Caki2 (cell line): ENCODE measurements around the gene KCNK10. TPM values are rescaled to one million over a fixed set of nuclear protein-coding genes. Genes with fewer than 3 reads are reported as not detected.

Experiments
- DNase-seq: peaks from one replicate; pipeline ENCODE4 v3.0.0-alpha.2; 2015; ENCODE audit warnings: low read depth
- in situ Hi-C: cut with HindIII; loops from 2 replicates; pipeline ENCODE4 v1.10.0; 2016; ENCODE audit warnings: low sequenced_read_pairs, low pct_unique_long_range_greater_than_20kb, mixed read lengths
- total RNA-seq: library from RNA; depleted of rRNA; stranded (reverse); fragments of >200 nt; shearing (Covaris generic); gene quantifications from 2 replicates; pipeline ENCODE4 v1.2.3, GENCODE V29; 2014; ENCODE audit warnings: low replicate concordance

KCNK10 gene
- total RNA-seq, 1 experiment from 2014 or later, result not detected

DNA sequence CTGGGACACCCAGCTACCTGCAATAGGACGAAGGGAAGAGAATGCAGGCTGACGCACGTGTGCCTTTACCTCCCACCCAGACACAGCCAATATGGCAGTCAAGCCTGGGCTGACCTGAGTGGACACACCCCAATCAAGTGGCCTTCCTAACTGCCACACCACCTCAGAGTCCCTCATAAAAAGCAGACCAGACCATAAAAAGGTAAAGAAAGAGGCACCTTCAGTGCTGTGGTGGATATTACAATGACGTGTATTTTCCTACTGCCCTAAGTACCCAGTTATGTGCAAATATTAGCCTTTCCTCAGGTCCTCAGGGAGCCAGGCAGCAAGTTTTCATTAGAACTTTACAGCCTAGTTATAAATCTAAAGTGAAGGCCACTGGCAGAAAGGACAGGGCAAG lies 75.8 kb downstream of the KCNK10 start:
- in situ Hi-C loops, result no loop called here
- no peak for DNase-seq

DNA sequence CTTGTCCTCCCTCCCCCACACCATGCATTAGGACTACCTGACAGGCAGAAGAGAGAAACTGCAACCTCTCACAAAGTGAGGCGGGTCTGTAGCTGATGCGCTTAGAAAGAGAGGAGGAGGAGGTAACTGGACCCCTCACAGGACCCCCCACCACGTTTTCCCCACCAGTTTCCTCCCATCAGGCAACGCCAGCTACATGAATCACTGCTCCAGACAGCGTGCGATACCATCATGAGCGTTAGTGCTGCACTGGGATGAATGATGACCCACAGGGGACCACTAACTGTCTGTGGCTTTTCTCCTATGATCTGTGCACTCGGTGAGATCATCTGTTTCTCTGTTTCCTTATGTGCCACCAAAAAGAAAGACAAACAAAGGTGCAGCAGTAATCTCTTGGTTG lies 77.7 kb downstream of the KCNK10 start:
- DNase-seq, result no peak
- in situ Hi-C loops, result no loop called here

DNA sequence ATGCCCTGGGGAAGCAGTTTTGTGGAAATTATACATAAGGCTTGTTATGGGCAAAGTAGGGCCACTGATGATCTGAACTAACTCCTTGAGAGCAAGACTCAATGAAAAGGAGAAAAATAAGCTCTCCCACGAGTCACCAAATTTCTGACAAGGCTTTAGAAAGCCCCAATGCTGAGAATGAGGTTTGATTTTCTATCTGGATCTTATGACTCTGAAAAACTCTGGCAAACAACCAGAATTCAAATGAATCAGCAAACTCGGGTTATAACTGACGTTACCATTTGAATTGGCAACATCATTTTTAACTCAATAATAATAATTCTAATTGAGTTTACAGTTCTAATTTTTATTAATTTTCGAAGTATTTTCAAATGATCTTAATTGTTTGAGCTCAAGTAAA lies 79.1 kb downstream of the KCNK10 start:
- in situ Hi-C loops, result no loop called here

DNA sequence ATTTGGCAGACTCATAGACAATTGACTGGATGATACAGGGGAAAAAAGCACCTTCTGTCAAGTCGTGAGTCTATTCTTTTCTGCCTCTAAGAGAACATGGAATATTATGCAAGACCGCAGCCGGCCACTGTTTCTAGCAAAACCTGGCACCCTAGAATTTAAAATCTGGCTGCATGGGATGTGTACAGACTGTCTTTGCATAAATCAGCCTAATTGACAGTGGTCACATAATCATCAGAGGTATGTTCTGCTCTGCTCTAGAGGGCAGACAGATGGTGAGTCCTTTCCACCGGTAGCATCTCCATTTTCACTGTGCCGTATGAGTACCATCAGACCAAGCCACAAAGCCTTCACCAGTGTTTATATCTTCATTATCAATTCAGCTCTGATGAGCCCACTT lies 80.6 kb downstream of the KCNK10 start:
- DNase-seq, result no peak
- in situ Hi-C loops, result no loop called here

More for the DNA sequence above, 79.1 kb downstream of the KCNK10 start:
- no peak for DNase-seq

DNA sequence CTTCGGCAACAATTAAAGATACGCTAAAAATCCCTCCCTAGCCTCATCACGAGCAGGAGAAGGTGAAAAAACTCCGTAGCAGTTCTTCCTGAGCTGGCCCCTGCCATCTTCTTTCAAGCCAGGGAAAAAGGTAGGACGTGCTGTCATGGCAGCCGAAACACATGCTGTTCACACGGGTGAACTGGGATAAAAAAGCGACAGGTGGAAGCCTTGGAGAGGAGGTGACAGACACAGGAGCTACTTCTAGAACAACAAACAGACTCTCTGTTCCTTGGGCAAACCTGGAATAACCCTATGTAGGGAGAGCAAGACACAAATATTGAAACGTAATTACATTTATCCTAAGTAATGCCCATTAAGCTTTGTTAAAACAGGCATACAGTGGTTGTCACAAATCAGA lies 81.3 kb downstream of the KCNK10 start:
- no peak for DNase-seq
- in situ Hi-C loops, result no loop called here

DNA sequence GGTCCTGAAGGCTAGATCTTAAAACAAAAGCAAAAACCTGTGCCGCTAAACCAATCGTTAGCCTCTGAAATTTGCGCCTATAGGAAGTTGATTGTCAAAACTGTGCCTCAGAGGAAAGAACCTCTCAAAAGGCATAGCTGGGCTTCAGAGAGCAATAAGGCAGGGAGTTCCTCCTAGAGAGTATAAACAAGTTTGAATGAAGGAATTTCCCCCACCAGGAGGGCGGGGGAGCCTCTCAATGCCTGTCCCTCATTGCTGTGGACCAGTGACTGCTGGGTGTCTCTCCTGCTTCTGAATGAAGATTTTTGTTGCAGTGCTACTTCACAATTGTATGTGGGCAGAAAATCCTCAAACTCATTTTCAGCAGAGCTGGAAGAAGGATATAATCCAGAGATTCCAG lies 88.6 kb downstream of the KCNK10 start:
- DNase-seq, result no peak
- in situ Hi-C loops, result no loop called here

DNA sequence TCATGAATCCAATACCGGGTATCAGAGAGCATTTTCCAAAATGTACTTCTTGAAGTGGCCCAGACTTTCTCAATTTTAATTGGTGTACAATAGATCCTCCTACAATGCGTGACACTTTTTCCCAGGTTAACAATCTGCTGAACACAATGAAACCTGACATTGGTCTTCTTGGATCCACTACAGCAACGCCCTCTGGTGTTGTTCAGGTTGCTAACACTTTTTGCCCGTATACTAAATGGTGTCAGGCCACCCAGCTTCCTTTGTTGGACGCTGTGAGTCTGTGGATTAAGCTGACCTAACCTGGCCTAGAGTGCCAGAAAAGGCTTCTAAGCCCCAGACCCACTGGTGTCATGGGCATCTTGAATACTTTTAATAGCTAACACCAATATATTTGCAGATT lies 89.2 kb downstream of the KCNK10 start:
- in situ Hi-C loops, result no loop called here
- no peak for DNase-seq

DNA sequence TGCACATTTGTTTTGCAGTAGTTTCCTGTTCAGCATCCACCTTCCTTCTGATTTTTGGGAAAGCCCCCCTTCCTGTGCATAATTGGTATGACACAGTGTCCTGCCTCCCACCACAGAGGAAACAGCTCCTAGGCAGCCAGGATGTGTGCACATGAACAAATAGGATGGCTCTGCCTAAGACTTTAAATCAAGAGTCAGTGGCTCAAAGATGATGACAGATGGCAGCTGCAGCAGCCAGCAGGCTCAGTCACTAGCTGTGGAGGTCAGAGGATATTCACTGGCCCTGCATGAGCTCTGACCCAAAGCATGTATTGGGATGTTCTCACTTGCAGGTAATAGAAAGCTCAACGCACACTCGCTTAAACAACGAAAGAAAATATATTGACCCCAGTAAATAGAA lies 90.3 kb downstream of the KCNK10 start:
- in situ Hi-C loops, result no loop called here
- no peak for DNase-seq

DNA sequence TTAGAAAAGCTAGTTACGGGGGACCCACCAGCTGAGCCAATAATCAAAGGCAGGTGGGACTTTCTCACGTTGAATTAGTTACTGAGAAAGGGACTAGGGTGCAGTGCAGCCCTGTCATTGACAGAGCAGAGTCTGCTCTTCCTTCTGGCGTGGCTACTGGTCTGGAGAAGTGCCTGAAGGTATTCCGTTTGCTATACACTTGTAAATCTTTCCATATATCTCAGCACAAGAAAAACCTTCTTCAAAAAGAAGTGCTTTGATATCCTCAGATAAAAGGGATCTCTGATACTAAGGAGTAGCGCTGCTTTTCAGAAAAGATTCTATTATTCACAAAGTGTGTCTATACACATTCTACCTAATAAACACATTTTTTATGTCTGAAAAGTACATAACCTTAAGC lies 91.5 kb downstream of the KCNK10 start:
- in situ Hi-C loops, result no loop called here
- no peak for DNase-seq

DNA sequence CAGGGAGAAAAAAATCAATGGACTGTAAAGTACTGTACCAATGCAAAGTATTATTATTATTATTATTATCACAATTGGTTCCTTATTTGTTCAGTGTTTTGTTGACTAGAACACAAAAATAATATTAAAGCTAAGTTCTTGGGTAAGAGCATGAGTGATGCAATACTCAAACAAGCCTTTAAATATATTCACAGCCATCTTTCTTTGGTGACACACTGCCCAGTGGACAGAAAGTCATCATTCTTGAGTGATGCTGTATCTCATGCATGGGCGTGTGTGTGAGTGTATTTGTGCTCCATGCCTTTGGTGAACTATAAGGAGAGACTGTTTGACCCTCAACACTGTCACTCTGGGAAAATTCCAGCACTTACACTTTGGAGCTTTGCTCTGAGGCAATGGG lies 93.6 kb downstream of the KCNK10 start:
- in situ Hi-C loops, result no loop called here
- no peak for DNase-seq

DNA sequence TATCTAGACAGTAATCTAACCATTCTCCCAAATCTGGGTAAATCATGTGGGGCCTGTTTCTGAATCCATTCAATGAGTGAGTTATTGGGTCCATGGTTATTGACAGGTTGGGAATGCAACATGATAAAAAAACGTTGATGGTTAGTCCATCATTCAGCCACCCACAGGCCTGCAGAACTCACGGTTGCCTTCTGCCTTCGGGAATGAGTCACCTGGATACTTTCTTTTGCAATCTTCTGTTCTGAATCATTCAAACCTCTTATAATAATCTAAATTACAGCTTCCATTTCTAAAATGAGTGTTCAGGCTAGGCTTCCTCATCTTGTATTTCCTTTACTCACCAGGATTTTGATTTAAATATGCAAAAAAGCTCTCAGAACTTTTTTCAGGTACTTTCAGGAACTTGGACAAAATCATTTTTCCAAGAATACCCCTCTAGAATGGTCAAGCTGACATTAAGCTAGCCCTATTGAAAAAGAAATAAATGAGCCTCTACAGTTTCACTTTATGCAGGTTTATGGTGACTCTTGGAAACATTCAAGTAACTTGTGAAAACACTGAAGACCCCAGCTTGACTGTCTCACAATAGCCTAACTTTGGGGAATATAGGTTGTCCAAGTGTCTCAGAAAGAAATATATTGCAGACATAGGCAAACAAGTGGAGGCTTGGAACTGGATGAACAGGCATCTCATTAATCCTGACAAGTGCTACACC lies 94.4 kb downstream of the KCNK10 start:
- in situ Hi-C loops, result no loop called here
- no peak for DNase-seq

DNA sequence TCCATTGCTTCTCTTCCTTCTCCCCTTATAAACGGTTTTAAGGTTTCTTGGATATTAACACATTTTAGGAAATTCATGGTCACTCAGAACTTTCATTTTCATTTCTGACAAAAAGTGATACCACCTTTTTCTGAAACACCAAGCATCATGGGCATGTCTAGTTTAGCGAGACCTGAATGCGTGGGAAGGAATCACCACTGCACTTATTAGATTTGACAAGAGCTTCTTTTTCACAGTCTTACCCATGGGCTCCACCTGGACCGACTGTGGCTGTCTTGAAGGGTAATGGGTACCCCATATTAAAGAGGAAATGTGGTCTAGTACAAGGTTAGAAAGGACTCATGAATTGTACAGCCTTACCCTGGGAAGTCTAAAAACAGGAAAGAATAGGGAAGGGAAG lies 95.4 kb downstream of the KCNK10 start:
- no peak for DNase-seq
- in situ Hi-C loops, result no loop called here

DNA sequence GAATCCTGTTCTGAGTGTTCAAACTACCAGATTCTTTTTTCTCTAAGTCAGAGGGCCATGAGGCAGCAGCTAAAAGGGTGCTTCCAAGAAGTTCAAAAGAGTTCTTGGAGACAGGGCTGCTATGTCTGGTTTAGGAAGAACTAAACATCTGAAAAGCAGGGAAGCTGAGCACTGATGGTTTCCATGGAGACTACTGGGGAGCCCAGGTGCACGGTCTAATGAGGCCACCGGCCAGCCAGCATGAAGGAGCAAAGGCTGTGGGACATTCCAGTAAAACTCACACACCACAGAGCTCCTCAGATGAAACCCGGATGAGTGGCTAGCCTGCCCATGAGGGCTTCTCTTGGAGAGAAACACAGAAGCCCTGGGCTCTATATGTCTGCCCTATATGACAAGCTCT lies 97.3 kb downstream of the KCNK10 start:
- no peak for DNase-seq
- in situ Hi-C loops, result no loop called here

DNA sequence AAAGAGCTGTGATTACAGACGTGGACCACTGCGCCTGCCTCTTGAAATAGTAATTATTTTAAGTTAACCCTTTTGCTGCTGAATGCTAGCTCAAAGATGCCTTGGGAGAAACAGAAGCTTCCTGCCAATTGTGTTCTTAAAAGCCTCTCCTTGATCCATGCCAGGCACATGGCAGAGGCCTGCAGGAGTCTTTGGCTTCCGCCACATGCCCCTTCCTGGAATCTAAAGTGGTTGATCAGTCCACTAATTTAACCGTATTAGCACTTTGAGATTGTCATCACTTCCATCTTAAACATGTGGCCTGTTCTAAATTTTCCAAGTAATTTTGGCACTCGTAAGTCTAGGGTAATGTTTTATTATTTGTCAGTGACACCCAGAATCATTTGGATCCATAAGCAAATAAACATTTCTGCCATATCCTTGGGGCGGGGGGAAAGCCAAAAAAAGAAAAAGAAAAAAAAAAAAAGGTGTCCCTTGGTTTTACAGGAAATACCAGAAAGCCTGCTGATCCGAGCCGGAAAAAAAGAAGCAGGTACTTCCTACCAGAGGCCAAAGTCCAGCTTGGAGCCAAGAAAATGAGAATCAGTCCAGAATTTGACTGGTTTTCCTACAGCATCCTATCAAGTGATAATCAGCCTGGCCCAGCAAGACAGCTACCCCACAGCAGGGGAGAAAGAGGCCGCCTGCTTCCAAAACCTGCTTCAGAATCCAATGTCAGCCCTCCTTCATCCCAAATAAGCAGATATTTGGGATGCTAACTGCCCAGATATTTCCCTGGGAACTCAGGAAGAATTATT lies 104.8 kb downstream of the KCNK10 start:
- DNase-seq, result no peak
- in situ Hi-C loops, result no loop called here

DNA sequence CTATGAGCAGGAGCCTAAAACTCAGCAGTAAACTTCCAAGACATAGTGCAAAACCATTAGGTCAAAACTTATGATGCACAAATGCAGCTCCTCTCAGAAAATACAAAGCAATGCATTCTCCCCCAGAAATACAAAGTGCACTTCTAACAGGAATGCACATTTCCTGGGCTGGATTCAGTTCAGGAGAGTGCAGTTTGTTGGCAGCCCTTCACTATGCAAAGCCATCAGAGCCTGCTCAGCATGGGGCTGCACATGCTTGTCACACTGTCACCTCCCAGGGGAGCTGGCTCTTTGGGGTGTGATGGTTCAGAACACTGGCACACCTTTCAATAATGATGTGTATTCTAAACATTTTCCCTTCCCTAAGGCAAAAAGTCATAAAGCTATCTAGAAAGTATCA lies 110.4 kb downstream of the KCNK10 start:
- no peak for DNase-seq
- in situ Hi-C loops, result no loop called here

DNA sequence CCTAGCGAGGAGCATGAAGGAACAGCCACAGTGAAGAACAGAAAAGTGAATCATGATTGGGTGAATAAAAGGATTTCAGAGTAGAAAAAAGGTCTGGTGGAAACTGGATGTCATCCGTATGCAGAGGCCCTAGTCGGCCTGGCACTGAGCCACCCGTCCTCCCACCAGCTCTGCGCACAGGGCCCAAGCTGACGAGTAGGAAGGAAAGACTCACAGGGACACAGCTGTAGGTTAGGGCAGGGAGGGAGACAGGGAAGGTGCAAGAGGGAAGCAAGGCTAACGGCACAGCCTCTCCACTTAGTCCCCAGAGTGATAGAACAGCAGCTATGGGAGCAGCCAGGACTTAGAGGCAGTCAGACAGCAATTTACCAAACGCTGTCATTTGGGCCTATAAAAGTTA lies 112.6 kb downstream of the KCNK10 start:
- in situ Hi-C loops, result no loop called here
- DNase-seq, result no peak

DNA sequence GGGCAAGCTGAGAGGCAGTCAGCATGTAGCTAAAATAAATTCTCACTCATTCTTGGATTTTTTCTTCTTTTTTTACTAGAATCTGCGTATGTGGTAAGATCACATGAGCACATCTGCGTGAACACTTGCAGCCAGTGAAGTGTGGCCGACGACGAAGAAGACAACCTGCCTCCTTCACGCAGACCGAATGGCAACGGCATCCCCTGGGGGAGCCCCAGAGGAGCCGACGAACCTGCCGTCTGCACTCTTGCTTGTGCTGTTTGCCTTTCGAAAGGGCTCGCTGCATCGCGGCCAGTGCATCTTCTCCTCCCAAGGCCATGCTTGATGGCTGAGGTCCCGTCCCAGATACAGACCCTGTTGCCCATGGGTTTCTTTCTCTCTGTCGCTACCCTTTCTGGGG lies 113.8 kb downstream of the KCNK10 start:
- in situ Hi-C loops, result no loop called here
- DNase-seq, result no peak

DNA sequence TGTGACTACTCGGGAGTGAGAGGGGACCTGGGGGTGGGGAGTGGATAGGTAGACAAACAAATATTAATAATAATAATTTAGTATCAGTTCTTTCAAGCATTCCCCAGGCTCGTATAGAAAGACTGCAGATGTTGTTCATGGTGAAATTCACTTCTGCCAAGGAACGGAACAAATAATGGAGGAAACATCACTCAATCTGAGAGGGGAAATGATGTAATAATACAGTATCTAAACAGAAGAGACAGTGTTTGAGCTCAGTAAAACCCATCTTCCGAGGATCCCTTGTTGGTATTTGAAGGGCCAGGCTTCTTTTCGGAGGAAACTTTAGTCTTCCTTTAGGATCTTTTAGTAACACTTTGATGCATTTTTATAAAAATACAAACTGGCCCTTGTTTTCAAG lies 114.2 kb downstream of the KCNK10 start:
- DNase-seq, result no peak
- in situ Hi-C loops, result no loop called here

DNA sequence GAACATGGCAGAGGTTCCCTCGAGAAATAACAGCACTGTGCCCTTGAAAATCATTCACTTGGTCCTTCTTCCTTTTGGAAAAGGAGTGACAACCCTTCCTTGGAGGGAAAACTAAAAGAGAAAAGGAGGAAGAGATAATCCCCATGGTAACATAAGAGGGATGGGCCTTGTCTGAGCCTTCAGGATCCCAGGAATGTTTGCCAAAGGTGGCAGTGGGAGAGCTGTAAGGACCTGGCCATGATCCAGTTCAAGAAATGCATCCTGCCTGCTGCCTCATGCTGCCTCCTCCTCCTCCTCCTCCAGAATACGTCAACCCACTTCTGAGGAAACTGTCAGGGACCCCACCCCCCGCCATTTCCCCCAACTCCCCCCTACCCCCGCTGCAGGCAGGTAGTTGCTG lies 118.8 kb downstream of the KCNK10 start:
- in situ Hi-C loops, result no loop called here
- DNase-seq, result no peak

DNA sequence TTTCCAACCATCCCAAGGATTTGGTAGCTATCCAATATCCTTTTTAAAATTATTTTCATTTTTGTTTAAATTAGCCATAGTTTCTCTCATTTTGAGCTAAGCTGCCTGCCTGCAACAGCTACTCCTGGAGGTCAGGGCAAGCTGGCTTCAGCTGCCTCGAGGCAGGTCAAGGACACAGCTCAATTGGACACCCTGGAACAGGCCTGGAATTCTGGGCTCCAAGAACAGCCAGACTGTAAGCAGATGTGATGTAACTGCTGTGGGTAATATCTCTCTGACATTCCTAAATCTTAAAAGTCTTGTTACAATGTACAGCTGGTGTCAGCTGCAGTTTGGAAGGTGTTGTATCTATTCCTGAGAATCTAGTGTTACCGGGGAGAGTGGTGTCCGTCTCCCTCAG lies 119.8 kb downstream of the KCNK10 start:
- in situ Hi-C loops, result no loop called here
- no peak for DNase-seq
